ENCODE data around the gene CTNNA1. TPM values are rescaled to one million over a fixed set of nuclear protein-coding genes. Genes with fewer than 3 reads are reported as not detected.

CTNNA1 gene
- total and polyA plus RNA-seq, 2 donors from 2014 or later: 177 to 463 TPM

GRCh38 chr5:138705567-138705966 is 47.7 kb upstream of the CTNNA1 start:
- Histone ChIP-seq H3K27ac (ENCODE audit: low read depth in 2 of 2, low read length in 2 of 2) (no peak overlapping the region), H3K9ac (ENCODE audit: low read length in 3 of 3) (no peak overlapping the region), H3K27me3 (ENCODE audit: control insufficient read depth, insufficient read depth, low read length) (no peaks in the 10 kb centered on the region), H3K4me1 (ENCODE audit: control insufficient read depth in 2 of 3, insufficient read depth in 2 of 3, low read depth in 1 of 3, low read length in 3 of 3) (no peaks in the 10 kb centered on the region), H3K36me3 (ENCODE audit: control insufficient read depth in 2 of 3, insufficient read depth in 3 of 3, low read length in 3 of 3) (no peaks in the 10 kb centered on the region), H3K9me3 (ENCODE audit: control insufficient read depth in 2 of 3, insufficient read depth in 1 of 3, low read length in 3 of 3) (no peaks in the 10 kb centered on the region), H3K4me3 (ENCODE audit: low read length in 3 of 3) (no peak overlapping the region)
- DNase-seq (no peak), FAIRE-seq (no peak)
- intact Hi-C loops (cut with DNase I): no loop called here
- no peak for TF ChIP-seq CTCF (IDR thresholded peaks at IDR 0.05; ENCODE audit: borderline replicate concordance, extremely low read depth, insufficient read depth)

- Histone ChIP-seq H3K4me1 (ENCODE audit: control insufficient read depth in 2 of 3, insufficient read depth in 2 of 3, low read depth in 1 of 3, low read length in 3 of 3) (no peaks in the 10 kb centered on the region), H3K27ac (ENCODE audit: low read depth in 2 of 2, low read length in 2 of 2) (no peak overlapping the region), H3K27me3 (ENCODE audit: control insufficient read depth, insufficient read depth, low read length) (no peaks in the 10 kb centered on the region), H3K36me3 (ENCODE audit: control insufficient read depth in 2 of 3, insufficient read depth in 3 of 3, low read length in 3 of 3) (no peaks in the 10 kb centered on the region), H3K9ac (ENCODE audit: low read length in 3 of 3) (no peak overlapping the region), H3K9me3 (ENCODE audit: control insufficient read depth in 2 of 3, insufficient read depth in 1 of 3, low read length in 3 of 3) (no peaks in the 10 kb centered on the region), H3K4me3 (ENCODE audit: low read length in 3 of 3) (no peak overlapping the region)
- intact Hi-C loops (cut with DNase I): no loop called here
- DNase-seq (no peak), FAIRE-seq (no peak)
- TF ChIP-seq CTCF (IDR thresholded peaks at IDR 0.05; ENCODE audit: borderline replicate concordance, extremely low read depth, insufficient read depth): no peak
Measured at GRCh38 chr5:138706655-138707480, 46.4 kb upstream of the CTNNA1 start.

GRCh38 chr5:138708791-138709190 is 44.4 kb upstream of the CTNNA1 start:
- Histone ChIP-seq H3K9me3 (ENCODE audit: control insufficient read depth in 2 of 3, insufficient read depth in 1 of 3, low read length in 3 of 3) (no peaks in the 10 kb centered on the region), H3K27ac (ENCODE audit: low read depth in 2 of 2, low read length in 2 of 2) (no peak overlapping the region), H3K4me3 (ENCODE audit: low read length in 3 of 3) (no peak overlapping the region), H3K9ac (ENCODE audit: low read length in 3 of 3) (no peak overlapping the region), H3K36me3 (ENCODE audit: control insufficient read depth in 2 of 3, insufficient read depth in 3 of 3, low read length in 3 of 3) (no peaks in the 10 kb centered on the region), H3K27me3 (ENCODE audit: control insufficient read depth, insufficient read depth, low read length) (no peaks in the 10 kb centered on the region), H3K4me1 (ENCODE audit: control insufficient read depth in 2 of 3, insufficient read depth in 2 of 3, low read depth in 1 of 3, low read length in 3 of 3) (no peaks in the 10 kb centered on the region)
- no peak for TF ChIP-seq CTCF (IDR thresholded peaks at IDR 0.05; ENCODE audit: borderline replicate concordance, extremely low read depth, insufficient read depth)
- FAIRE-seq (no peak), DNase-seq (no peak)
- intact Hi-C loops (cut with DNase I): no loop called here

Data from kidney (tissue), 14 donors.